ENCODE data around the gene NR3C2.
"Not testable (repeated sequence)": the region's sequence is repeated elsewhere in the genome, so short reads cannot be mapped to it uniquely, and the experiment has no call there.

Gene NR3C2

GRCh38 chr4:148095346-148095923 is 346.8 kb downstream of the NR3C2 start:
- no peak for DNase-seq

GRCh38 chr4:148094149-148094548 is 348.1 kb downstream of the NR3C2 start:
- no peak for DNase-seq

- DNase-seq = no peak
These were observed 349.1 kb downstream of the NR3C2 start for GRCh38 chr4:148093065-148093464.

- no peak for DNase-seq
These were observed 349.7 kb downstream of the NR3C2 start for GRCh38 chr4:148092316-148093014.

GRCh38 chr4:148091896-148092295 is 350.3 kb downstream of the NR3C2 start:
- no peak for DNase-seq

GRCh38 chr4:148090503-148091476 is 351.4 kb downstream of the NR3C2 start:
- no peak for DNase-seq

GRCh38 chr4:148090029-148090428 is 352.2 kb downstream of the NR3C2 start:
- no peak for DNase-seq

GRCh38 chr4:148089624-148090023 is 352.6 kb downstream of the NR3C2 start:
- DNase-seq = no peak

- DNase-seq = not testable (repeated sequence)
These were observed 359.1 kb downstream of the NR3C2 start for GRCh38 chr4:148083073-148083472.

- no peak for DNase-seq
These were observed 360.5 kb downstream of the NR3C2 start for GRCh38 chr4:148081745-148082144.

- no peak for DNase-seq
These were observed 360.9 kb downstream of the NR3C2 start for GRCh38 chr4:148081267-148081666.

- DNase-seq = no peak
These were observed 362.3 kb downstream of the NR3C2 start for GRCh38 chr4:148079961-148080360.

GRCh38 chr4:148078061-148078460 is 364.2 kb downstream of the NR3C2 start:
- no peak for DNase-seq

GRCh38 chr4:148077581-148077980 is 364.6 kb downstream of the NR3C2 start:
- no peak for DNase-seq

GRCh38 chr4:148076964-148077363 is 365.2 kb downstream of the NR3C2 start:
- DNase-seq = no peak

GRCh38 chr4:148075438-148075837 is 366.8 kb downstream of the NR3C2 start:
- no peak for DNase-seq

- no peak for DNase-seq
These were observed 367.8 kb downstream of the NR3C2 start for GRCh38 chr4:148074462-148074861.

GRCh38 chr4:148073349-148073748 is 368.9 kb downstream of the NR3C2 start:
- no peak for DNase-seq

GRCh38 chr4:148072789-148073188 is 369.4 kb downstream of the NR3C2 start:
- DNase-seq = no peak

GRCh38 chr4:148071009-148071408 is 371.2 kb downstream of the NR3C2 start:
- DNase-seq = no peak

- no peak for DNase-seq
These were observed 372.4 kb downstream of the NR3C2 start for GRCh38 chr4:148069895-148070178.

- no peak for DNase-seq
These were observed 372.9 kb downstream of the NR3C2 start for GRCh38 chr4:148069086-148069894.

Measured in CD4-positive, alpha-beta T cell treated with Interleukin-4 for 4 hours (primary cell).